H1 (cell line): ENCODE measurements around the gene LLPH. TPM values are rescaled to one million over a fixed set of nuclear protein-coding genes. Genes with fewer than 3 reads are reported as not detected.

Source experiments
- TEAD4 ChIP-seq: IDR thresholded peaks from 2 replicates; pipeline ENCODE4 v1.6.1; 2012; ENCODE audit warnings: low read depth, low read length, inconsistent platforms, mixed read lengths
- polyA plus RNA-seq, 7 experiments: library from polyadenylated mRNA; depleted of rRNA in 3 of 7; stranded (reverse) in 5 of 7; unstranded in 2 of 7; fragments of >200 nt in 5 of 7; fragments of 200-250 nt in 2 of 7; gene quantifications; 1 replicate in 5 of 7; 2 replicates in 1 of 7; 4 replicates in 1 of 7; pipeline versions ENCODE4 v1.2.1 to v1.2.3, GENCODE V29; 2011 to 2013; ENCODE audit warnings: missing spikeins in 2 of 7, mixed read lengths in 2 of 7
- total RNA-seq: library from RNA; stranded (reverse); fragmentation: NEBNext Ultra II Directional; extraction: Animal tissue kit (Norgen Biotek cat#: 25700); gene quantifications from 2 replicates; pipeline ENCODE4 v1.2.1, GENCODE V29; 2021

LLPH gene
- total and polyA plus RNA-seq, 2 of the 8 experiments (the other 6 are each of a cell fraction or from before 2014, with no cell fraction given): 2.3 to 31.3 TPM

DNA sequence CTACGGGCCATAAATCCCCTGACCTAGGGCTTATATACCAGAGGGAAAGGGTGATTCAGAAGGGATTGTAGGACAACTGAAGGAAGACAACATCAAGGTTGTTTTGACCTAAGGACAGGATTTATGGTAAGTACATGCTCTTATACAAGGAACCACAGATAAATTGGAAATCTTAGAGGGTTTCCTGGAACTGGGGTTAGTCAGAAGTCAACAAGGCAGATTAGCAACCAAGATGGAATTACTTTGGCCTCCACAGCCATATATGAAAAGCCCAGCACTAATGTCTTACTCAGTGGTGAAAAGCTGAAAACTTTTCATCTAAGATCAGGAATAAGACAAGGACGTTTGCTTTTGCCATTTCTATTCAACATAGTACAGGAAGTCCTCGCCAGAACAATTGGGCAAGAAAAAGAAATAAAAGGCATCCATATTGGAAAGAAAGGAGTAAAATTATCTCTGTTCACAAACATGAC, 33.8 kb upstream of the LLPH start (continued):
- no peak for TF ChIP-seq TEAD4
